ENCODE measurements around the gene SLX4. TPM values are rescaled to one million over a fixed set of nuclear protein-coding genes. Genes with fewer than 3 reads are reported as not detected.
A peak's percentile ranks its signal among the peaks of the same experiment; 100 is the strongest.
"Not testable (repeated sequence)": the region's sequence is repeated elsewhere in the genome, so short reads cannot be mapped to it uniquely, and the experiment has no call there.

Gene SLX4
- total RNA-seq, 1 experiment from 2014 or later: 2.6 TPM

DNA sequence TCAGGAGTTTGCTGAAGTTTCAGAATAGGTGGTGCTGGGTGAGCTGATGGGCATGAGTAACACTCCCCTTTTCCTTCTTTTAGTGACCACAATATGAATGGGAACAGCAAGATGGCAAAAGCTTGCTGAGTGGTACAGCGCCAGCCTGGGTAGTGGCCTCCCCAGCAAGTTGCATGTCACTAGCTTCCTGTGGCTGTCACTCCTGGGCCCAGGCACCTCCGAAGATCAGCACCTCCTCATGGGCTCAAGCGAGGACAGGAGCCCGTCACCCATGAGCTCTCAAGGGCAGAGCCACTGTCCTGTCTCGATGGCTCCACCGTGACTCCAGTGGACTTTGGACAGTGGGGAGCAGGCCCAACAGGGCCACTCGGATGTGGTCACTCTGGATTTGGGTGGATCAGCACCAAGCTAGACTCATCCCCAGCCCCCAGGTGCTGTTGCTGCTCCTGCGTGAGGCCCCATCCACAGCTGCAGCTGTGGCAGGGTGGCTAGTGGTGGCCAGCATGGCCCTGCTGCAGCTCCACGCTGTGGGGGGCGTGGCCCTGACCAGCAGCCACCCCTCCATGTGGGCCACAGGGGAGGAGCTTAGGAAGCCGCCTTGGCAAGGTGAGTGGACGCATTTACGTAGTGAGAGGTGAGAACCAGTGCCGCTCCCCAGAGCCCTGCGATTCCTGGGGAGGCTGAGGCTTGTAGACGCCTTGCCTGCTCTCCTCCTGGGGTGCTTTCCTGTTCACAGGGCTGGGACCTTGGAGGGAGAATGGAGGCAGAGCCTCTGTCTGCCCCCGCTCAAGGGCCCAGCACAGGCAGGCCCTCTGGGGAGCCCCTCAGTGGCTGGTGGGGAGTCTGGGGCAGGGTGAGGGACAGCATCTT, 29.5 kb upstream of the SLX4 start:
- DNase-seq (ENCODE audit: low read depth): no peak

DNA sequence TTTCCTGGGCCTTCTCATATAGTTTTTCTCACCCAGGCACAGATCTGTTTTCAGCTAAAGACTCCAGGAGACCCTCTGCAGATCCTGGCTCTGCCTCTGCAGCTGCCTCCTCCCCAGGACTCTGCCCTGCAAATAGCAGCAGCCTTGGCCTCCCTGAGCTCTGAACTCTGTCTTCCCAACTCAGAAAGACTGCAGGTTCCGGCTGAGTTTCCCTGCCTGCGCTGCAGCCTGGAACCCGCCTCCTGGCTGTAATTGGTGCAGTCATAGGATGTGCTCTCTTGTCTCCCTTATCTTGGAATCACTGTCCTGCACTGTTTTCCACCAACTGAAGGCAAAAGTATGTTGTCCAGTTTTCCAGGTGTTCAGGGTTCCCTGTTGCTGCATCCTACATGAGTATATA, 28.8 kb upstream of the SLX4 start:
- no peak for DNase-seq (ENCODE audit: low read depth)

DNA sequence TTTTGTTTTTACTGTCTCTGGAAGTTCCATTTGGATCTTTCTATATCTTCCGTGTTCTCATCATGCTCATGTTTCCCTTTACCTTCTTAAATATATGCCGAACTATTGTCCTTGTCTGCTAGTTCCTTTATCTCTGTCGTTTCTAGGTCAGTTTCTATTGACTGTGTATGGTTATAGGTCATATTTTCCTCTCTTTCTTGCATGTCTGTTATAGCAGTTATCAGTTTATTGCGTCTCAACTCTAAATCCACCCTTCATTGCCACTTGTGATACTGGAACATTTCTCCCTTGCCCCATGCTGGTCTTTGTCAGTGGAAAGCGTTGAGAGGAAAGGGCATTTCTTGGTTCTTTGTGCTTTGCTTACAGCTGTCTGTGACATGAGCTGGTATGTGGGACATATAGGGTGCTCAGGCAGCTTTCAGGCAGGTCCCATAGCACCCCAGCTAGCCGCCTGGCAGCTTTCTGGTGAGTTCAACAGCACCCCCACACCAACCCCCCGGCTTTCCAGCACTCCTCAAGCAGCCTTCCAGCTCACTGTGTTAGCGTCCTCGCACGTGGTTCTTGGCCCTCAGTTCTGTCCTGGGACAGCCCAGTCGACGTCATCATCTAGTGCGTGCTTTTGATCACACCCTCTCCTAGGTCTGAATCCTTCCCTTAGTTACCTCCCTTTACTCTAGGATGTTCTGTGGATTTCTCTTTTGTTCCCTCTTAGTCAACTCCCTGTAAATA, 27.7 kb upstream of the SLX4 start:
- no peak for DNase-seq (ENCODE audit: low read depth)

DNA sequence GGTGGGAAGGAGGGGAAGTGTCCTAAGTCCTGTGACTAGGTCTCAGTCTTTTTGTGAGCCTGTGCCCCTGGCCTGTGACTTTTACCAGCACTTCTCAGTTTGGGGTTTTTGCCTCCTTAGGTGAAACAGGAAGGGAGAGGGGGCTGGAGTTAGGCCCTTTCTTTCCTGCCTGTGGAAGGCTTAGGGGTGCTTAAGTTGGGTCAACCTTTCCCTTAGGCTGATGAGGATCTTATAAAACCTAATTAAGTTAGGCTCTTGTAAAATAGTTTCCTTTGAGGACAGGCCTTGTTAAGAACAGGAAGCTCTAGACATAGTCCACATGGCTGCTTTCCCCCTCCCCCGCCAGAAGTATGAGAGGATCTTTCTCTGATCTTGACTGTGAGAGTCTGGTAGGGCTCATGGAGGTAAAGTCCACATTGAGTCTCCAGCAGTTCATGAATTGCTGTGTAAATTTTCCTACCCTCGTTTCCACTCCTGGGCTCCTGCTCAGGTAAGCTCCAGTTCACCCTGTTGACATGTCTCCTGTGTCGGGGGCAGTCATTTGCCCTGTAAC, 26.0 kb upstream of the SLX4 start:
- no peak for DNase-seq (ENCODE audit: low read depth)

DNA sequence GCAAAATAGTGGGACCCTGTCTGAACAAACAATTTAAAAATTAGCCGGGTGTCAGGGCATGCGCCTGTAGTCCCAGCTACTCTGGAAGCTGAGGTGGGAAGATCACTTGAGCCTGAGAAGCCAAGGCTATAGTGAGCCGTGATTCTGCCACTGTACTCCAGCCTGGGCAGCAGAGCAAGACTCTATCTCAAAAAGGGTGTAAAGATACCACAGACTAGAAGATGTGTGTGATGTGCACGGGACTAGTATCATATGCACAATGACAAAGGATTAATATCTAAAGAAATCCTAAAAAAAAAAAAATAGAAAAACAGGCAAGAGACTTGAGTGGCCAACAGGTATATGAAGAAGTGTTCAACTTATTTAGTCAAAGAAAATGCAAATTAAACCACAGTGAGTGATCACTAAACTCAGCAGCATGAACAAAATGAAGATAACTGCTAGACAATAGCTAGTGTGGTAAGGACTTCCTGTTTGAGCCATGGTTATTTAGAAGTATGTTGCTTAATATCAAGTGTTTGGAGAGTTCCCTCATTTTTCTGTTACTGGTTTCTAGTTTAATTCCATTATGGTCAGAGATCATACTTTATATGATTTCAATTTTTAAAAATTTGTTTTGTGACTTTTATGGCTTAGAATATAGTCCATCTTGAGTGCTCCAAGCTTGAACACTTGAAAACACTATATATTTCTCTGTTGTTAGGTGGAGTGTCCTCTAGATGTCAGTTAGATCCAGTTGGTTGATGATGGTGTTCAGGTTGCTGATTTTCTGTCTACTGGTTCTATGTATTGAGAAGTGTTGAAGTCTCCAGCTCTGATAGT, 14.7 kb upstream of the SLX4 start:
- no peak for DNase-seq (ENCODE audit: low read depth)

DNA sequence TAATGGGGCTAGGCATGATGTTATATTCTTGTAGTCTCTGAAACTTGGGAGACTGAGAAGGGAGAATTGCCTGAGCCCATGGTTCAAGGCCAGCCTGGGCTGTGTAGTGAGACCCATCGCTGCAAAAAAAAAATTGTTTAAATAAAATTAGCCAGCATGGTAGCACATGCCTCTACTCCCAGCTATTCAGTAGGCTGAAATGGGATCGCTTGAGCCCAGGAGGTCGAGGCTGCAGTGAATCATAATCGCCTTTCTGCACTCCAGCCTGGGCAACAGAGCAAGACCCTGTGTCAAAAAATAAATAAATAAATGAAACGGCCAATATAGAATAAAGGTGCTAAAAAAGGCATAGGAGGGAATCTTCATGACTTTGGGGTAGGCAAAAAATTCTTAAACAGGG, 13.9 kb upstream of the SLX4 start:
- DNase-seq (ENCODE audit: low read depth): no peak

DNA sequence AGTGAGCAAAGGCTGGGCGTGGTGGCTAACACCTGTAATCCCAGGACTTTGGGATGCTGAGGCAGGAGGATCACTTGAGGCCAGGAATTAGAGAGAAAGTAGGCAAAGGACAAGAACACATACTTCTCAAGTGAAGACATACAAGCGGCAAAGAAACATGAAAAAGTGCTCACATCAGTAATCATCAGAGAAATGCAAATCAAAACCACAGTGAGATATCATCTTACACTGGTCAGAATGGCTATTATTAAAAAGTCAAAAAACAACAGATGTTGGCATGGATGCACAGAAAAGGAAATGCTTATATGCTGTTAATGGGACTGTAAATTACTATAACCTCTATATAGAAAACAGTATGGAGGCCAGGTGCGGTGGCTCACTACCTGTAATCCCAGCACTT, 12.2 kb upstream of the SLX4 start:
- DNase-seq (ENCODE audit: low read depth): no peak

DNA sequence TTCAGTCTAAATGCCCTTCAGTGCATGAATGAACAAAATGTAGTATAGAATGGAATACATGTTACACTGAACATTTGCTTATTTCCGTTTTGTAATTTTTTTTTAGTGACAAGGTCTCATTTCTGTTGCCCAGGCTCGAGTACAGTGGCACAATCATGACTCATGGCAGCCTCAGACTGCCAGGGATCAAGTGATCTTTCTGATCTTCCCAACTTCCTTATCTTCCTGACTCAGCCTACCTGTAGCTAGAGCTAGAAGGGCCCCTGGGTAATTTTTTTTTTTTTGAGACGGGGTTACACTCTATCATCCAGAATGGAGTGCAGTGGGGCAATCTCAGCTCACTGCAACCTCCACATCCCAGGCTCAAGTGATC, 7.3 kb upstream of the SLX4 start:
- peak; percentile 41 for DNase-seq (ENCODE audit: low read depth)

DNA sequence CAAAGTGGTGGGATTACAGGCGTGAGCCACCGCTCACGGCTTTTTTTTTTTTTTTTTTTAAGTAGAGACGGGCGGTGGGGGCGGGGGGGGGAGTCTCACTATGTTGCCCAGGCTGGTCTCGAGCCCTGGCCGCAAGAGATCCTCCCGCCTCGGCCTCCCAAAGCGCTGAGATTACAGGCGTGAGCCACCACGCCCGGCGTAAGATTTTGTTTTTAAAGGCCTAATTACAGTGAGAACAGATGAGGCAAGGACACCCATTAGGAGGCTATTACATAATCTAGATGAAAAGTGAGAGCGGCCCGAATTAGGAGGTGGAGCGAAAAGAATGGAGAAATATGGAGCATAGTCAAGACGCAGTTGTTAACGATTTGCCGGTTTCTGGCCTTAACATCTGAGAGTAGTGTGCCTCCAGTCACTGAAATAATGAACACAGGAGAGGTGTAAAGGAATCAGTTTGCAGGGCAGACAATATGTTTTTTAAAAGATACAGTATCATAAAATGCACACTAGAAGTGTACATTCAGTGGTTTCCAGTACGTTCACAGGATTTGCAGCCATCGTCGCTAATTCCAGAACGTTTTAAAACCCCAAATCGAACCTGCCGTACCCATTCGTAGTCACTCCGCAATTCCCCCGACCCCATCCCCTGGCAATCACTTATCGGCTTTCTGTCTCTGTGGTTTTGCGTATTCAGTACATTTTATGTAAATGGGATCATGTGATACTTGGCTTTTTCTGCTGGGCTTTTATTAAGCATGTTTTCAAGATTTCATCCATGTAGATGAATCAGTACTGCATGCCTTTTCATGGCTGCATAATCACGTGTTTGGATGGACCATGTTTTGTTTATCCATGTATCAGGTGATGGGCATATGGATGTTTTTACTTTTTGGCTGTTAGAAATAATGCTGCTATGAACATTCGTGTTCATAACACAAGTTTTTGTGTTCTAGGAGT, 1.4 kb upstream of the SLX4 start:
- no peak for DNase-seq (ENCODE audit: low read depth)

DNA sequence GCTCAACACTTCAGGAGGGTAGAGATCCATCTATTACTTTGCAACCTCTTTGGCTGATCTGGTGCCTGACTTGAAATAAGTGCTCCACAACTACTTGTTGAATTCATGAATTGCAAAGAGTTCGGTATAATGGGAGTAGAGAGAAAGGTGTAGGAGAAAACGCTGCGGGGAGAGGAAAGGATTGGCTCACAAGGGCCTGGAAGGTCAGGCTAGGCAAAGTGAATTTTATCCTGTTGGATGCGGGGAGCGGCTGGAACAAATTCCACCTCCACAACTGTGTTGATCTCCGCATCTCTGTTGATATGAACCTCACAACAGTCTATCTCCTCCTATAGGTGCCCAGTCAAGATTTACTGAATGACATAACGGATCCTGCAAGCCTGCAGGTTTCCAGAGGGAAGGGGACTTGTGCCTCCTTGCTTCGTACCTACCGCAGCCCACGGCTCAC, 684 bp downstream of the SLX4 start:
- DNase-seq (ENCODE audit: low read depth): no peak

DNA sequence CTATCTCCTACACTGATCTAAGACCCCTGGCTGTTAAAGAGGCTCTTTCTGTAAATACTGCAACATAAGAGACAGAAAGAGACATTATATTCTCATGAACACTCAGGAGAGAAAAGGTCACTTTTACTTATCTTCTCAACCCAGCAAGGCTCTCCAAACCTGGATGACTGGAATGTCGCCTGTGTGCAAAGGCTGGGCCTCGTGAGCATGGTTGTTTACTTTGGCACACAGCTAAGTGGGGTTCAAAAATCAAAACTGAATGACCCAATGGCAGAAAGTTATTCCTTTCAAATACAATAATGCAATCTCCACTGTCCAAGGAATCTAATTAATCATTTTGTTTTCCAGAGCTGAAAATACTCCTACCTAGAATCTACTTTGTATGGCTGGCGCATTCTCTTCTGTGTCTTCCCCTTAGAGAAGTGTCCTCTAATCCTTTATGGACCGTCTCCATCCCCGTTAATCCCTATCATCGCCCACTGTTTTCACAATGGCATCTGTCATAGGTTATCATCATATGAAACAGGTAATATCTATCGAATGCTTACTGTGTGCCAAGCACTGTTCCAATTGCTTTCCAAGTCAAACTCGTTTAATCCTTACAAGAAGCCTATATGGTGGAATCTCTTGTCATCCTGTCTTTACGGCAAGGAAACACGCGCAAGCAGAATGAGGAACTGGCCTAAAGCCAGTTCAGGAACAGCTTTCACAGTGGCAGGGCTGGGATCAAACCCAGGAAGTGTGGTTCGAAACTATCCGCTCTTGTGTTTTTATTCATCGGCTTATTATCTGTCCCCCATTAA, 1.3 kb downstream of the SLX4 start:
- DNase-seq (ENCODE audit: low read depth): no peak

DNA sequence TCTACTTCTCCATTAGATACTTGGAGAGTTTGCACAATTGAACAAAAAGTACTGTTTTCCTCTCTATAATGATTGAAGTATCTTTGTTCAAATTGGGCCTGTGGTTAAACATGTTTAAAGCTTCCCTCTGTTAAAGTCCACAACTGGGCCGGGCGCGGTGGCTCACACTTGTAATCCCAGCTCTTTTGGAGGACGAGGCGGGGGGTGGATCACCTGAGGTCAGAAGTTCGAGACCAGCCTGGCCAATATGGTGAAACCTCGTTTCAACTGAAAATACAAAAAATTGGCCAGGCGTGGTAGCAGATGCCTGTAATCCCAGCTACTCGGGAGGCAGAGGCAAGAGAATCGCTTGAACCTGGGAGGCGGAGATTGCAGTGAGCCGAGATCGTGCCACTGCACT, 2.4 kb downstream of the SLX4 start:
- not testable (repeated sequence) for DNase-seq (ENCODE audit: low read depth)

DNA sequence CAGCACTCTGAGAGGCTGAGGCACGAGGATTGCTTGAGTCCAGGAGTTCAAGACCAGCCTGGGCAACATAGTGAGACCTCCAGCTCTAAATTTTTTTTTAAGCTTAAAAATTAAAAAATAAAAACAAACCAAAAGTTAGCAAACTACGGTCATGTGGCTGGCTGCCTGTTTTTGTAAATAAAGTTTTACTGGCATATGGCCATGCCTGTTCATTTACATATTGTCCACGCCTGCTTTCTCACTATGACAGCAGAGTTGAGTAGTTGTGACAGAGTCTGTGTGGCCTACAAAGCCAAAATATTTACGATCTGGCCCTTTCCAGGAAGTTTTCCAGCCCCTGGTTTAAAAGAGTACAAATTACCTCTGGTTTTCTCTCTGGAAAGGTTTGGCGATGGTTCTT, 3.3 kb downstream of the SLX4 start:
- DNase-seq (ENCODE audit: low read depth): no peak

DNA sequence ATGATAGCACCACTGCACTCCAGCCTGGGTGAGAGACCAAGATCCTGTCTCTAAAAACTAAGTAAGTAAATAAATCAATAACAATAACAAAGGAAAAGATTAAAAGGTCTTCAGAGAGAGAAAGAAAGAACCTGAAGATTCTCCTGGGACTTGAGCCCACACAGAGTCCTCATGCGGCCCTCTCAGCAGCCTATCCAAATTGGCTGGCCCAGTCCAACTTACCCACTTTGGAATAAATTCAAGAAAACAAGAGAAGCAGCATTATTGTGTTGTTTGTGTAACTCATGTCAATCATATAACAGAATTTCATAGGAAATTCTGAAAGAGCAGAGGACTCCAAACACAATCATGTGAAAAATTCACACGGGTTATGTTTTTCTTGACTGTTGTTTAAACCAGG, 3.8 kb downstream of the SLX4 start:
- no peak for DNase-seq (ENCODE audit: low read depth)

DNA sequence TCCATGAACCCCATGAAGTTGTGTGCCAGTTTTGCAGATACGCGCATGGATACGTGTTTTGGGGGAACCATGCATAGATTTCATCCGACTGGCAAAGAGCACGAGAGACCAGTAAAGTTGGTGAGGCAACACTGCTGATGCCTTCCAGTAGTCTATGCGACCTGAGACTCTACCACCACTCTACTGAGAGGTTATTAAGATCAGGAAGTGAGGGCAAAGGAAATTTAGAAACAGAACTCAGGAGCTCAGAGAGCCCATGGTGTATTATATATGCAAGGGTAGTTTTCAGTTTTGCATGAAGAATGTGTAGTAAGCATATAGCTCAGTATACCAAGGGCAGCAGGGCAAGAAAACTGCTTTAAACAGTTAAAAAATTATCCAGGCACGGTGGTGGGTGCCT, 4.2 kb downstream of the SLX4 start:
- no peak for DNase-seq (ENCODE audit: low read depth)

DNA sequence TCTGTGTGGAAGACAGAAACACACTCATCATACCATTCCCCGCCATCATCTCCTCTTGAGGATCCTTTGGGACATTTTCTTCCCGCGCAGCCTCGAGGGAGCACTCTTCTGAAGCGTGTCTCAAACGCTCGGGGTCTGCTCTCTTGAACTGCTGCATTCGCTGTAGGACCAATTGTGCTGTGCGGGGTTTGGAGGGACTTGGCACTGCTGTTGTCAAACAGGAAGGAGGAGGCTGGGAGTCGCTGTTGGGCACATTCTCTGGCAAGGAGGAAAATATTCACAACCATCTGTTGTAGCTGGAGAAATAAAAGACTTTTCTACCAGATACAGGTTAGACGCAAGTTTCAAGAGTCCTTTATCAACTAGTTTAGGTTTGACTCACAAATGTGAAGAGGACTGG, 5.0 kb downstream of the SLX4 start:
- no peak for DNase-seq (ENCODE audit: low read depth)

DNA sequence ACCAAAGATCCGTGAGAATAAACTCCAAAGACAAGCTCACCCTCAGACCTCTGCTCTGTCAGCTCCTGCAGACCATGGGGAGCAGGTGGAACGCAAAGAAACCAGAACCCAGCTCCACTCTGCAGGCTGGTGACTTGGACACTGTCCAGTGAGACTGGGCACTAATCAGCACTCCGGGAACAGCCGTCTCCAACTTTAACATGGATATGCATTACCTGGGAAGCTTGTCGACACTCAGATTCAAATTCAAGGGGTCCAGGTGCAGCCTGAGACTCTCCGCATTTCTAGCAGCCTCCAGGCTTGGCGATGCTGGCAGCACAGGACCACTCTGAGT, 9.1 kb downstream of the SLX4 start:
- no peak for DNase-seq (ENCODE audit: low read depth)

DNA sequence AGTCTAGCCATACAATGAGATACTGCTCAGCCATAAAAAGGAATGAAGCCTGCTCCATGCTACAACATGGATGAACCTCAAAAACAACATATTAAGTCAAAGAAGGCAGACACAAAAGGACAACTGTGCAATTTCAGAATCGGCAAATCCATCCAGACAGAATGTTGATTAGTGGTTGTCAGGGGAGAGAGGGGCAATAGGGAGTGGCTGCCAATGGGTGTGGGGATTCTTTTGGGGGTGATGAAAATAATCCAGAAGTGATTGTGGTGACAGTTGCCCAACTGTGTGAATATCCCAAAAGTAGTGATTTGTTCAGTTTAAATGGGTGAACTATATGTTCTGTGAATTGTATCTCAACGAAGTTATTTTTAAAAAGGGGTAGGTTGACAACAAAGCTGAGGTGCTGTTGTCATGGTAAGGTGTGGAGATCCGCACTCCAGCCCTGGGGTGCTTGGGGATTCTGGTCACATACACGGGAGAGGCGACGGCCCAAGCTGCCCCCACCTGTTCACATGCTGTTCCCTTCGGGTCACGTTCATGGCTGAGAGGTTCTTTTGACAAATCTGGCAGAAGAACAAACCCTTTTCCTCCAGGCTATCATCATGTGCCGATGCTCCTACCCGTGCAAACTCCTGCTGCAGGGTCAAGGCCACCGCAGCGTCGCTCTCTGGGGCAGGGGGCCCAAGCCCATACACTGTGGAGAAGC, 9.6 kb downstream of the SLX4 start:
- no peak for DNase-seq (ENCODE audit: low read depth)

DNA sequence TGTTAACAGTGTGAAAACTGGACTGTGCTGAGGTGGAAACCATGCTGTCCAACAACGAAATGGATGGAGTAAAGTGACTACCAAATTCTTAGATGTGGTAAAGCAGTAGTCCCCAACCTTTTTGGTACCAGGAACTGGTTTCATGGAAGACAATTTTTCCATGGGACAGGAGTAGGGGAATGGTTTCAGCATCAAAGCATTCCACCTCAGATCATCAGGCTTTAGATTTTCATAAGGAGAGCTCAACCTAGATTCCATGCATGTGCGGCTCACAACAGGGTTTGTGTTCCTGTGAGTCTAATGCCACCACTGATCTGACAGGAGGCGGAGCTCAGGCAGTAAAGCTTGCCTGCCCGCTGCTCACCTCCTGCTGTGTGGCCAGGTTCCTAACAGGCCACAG, 11.5 kb downstream of the SLX4 start:
- DNase-seq (ENCODE audit: low read depth): no peak

DNA sequence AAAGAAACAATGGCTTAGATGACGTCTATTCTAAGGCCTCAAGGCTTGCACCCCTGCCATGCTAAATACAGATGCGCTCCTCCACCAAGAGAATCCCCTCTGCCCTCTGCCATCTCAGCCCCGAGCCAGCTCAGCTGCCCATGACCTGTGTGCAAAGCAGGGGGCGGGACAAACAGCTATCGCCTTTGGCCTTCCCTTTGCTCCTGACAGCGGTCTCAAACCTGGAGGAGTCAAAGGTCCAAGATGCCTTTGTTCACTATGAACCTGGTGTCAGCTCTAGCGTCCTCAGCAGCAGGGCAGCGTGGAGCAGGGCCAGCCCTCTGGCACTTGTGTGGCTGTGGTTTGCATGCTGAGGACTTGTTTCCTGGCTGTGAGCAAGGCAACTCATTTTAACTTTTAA, 12.3 kb downstream of the SLX4 start:
- DNase-seq (ENCODE audit: low read depth): no peak
